Central memory CD8-positive, alpha-beta T cell (primary cell): ENCODE measurements around the gene DENND6B.
A peak's percentile ranks its signal among the peaks of the same experiment; 100 is the strongest.

Experiments
- ATAC-seq: fragments of 150-1000 bp; cut with Tn5 transposase; replicated peaks from 2 replicates; pipeline ENCODE4 v1.10.0; 2022; ENCODE audit warnings: mild to moderate bottlenecking, moderate FRiP score, moderate number of reproducible peaks; ENCODE audit not compliant: poor library complexity, severe bottlenecking; ENCODE audit errors: extremely low read depth
- DNase-seq, 2 donors: peaks; one replicate each; pipeline ENCODE4 v3.0.0; 2021; ENCODE audit warnings: low spot score in 2 of 2
- H3K27ac Mint-ChIP-seq: one replicate; pipeline ENCODE4 v1.8.0; 2022; ENCODE audit warnings: low read depth, mild to moderate bottlenecking, moderate library complexity, mixed read lengths
- H3K27me3 Mint-ChIP-seq: one replicate; pipeline ENCODE4 v1.8.0; 2022; ENCODE audit warnings: mixed read lengths
- H3K36me3 Mint-ChIP-seq: one replicate; pipeline ENCODE4 v1.8.0; 2022; ENCODE audit warnings: mild to moderate bottlenecking, moderate library complexity, mixed read lengths; ENCODE audit not compliant: insufficient read depth
- H3K4me1 Mint-ChIP-seq: one replicate; pipeline ENCODE4 v1.8.0; 2022; ENCODE audit warnings: mixed read lengths
- H3K4me3 Mint-ChIP-seq: one replicate; pipeline ENCODE4 v1.8.0; 2022; ENCODE audit warnings: mild to moderate bottlenecking, moderate library complexity, mixed read lengths
- H3K9me3 Mint-ChIP-seq: one replicate; pipeline ENCODE4 v1.8.0; 2022; ENCODE audit warnings: mixed read lengths

Gene DENND6B

GRCh38 chr22:50309601-50309991 lies 17.2 kb downstream of the DENND6B start:
- Mint-ChIP-seq H3K4me3 (no peak overlapping the region), H3K4me1 (peaks cover 12% of the 10 kb centered on the region), H3K27ac (no peak overlapping the region), H3K27me3 (peaks cover 17% of the 10 kb centered on the region), H3K36me3 (peaks cover 1% of the 10 kb centered on the region), H3K9me3 (no peaks in the 10 kb centered on the region)
- DNase-seq (no peak), ATAC-seq (no peak)

GRCh38 chr22:50308986-50309600 lies 17.7 kb downstream of the DENND6B start:
- no peak overlapping the region for H3K27ac Mint-ChIP-seq
- peaks cover 17% of the 10 kb centered on the region for H3K27me3 Mint-ChIP-seq
- H3K36me3 Mint-ChIP-seq, result no peaks in the 10 kb centered on the region
- H3K4me3 Mint-ChIP-seq, result peak overlapping the region; percentile 66
- H3K4me1 Mint-ChIP-seq, result peaks cover 6% of the 10 kb centered on the region
- no peaks in the 10 kb centered on the region for H3K9me3 Mint-ChIP-seq
- DNase-seq (no peak), ATAC-seq (no peak)

- H3K4me3 Mint-ChIP-seq, result peak overlapping the region; percentile 66
- ATAC-seq, result no peak
Measured at GRCh38 chr22:50308597-50308935, 18.2 kb downstream of the DENND6B start.

GRCh38 chr22:50307890-50308596 lies 18.8 kb downstream of the DENND6B start:
- ATAC-seq, result no peak
- no peak overlapping the region for H3K27ac Mint-ChIP-seq
- no peak for DNase-seq
- peaks cover 5% of the 10 kb centered on the region for H3K4me1 Mint-ChIP-seq
- peak overlapping the region; percentile 66 for H3K4me3 Mint-ChIP-seq
- H3K36me3 Mint-ChIP-seq, result no peaks in the 10 kb centered on the region
- H3K27me3 Mint-ChIP-seq, result peaks cover 20% of the 10 kb centered on the region
- H3K9me3 Mint-ChIP-seq, result no peaks in the 10 kb centered on the region

More at GRCh38 chr22:50308597-50308935, 18.2 kb downstream of the DENND6B start:
- DNase-seq, result no peak
- peaks cover 5% of the 10 kb centered on the region for H3K4me1 Mint-ChIP-seq
- H3K36me3 Mint-ChIP-seq, result no peaks in the 10 kb centered on the region
- peaks cover 17% of the 10 kb centered on the region for H3K27me3 Mint-ChIP-seq
- H3K9me3 Mint-ChIP-seq, result no peaks in the 10 kb centered on the region
- H3K27ac Mint-ChIP-seq, result no peak overlapping the region

GRCh38 chr22:50306753-50307749 lies 19.8 kb downstream of the DENND6B start, which contains the start of gene PLXNB2:
PLXNB2 (minus strand) TSS chr22:50307646; CDS start chr22:50290584, 17,062 bp downstream.
- no peaks in the 10 kb centered on the region for H3K9me3 Mint-ChIP-seq
- H3K27me3 Mint-ChIP-seq, result peaks cover 23% of the 10 kb centered on the region
- H3K4me3 Mint-ChIP-seq, result peak within 1 kb of the TSS; percentile 66
- ATAC-seq (peak; percentile 38), DNase-seq (no peak)
- no peak within 1 kb of the TSS for H3K27ac Mint-ChIP-seq
- peaks cover 5% of the 10 kb centered on the region for H3K4me1 Mint-ChIP-seq
- no peaks in the 10 kb centered on the region for H3K36me3 Mint-ChIP-seq

GRCh38 chr22:50305923-50306566 lies 20.8 kb downstream of the DENND6B start:
- no peak for DNase-seq
- no peak for ATAC-seq

GRCh38 chr22:50305393-50305922 lies 21.4 kb downstream of the DENND6B start:
- no peak for ATAC-seq
- Mint-ChIP-seq H3K27me3 (peaks cover 23% of the 10 kb centered on the region), H3K4me3 (peak overlapping the region; percentile 23), H3K27ac (no peak overlapping the region), H3K36me3 (no peaks in the 10 kb centered on the region), H3K9me3 (no peaks in the 10 kb centered on the region), H3K4me1 (peaks cover 5% of the 10 kb centered on the region)
- DNase-seq, result no peak

More at GRCh38 chr22:50305923-50306566, 20.8 kb downstream of the DENND6B start:
- Mint-ChIP-seq H3K36me3 (no peaks in the 10 kb centered on the region), H3K4me1 (peaks cover 5% of the 10 kb centered on the region), H3K27me3 (peaks cover 23% of the 10 kb centered on the region), H3K27ac (no peak overlapping the region), H3K9me3 (no peaks in the 10 kb centered on the region), H3K4me3 (peak overlapping the region; percentile 41)

GRCh38 chr22:50304528-50305392 lies 22.1 kb downstream of the DENND6B start:
- no peaks in the 10 kb centered on the region for H3K36me3 Mint-ChIP-seq
- no peaks in the 10 kb centered on the region for H3K9me3 Mint-ChIP-seq
- H3K4me3 Mint-ChIP-seq, result peak overlapping the region; percentile 23
- no peak overlapping the region for H3K27ac Mint-ChIP-seq
- DNase-seq (no peak), ATAC-seq (no peak)
- H3K27me3 Mint-ChIP-seq, result peaks cover 23% of the 10 kb centered on the region
- peaks cover 5% of the 10 kb centered on the region for H3K4me1 Mint-ChIP-seq

- no peak for ATAC-seq
- H3K27me3 Mint-ChIP-seq, result peaks cover 23% of the 10 kb centered on the region
- H3K4me3 Mint-ChIP-seq, result no peak overlapping the region
Measured at GRCh38 chr22:50303848-50304527, 22.8 kb downstream of the DENND6B start.

GRCh38 chr22:50303515-50303847 lies 23.3 kb downstream of the DENND6B start:
- Mint-ChIP-seq H3K4me3 (no peak overlapping the region), H3K36me3 (no peaks in the 10 kb centered on the region), H3K4me1 (peaks cover 5% of the 10 kb centered on the region), H3K9me3 (no peaks in the 10 kb centered on the region), H3K27ac (no peak overlapping the region), H3K27me3 (peaks cover 23% of the 10 kb centered on the region)
- no peak for ATAC-seq
- no peak for DNase-seq

More at GRCh38 chr22:50303848-50304527, 22.8 kb downstream of the DENND6B start:
- DNase-seq, result no peak
- Mint-ChIP-seq H3K36me3 (no peaks in the 10 kb centered on the region), H3K27ac (no peak overlapping the region), H3K4me1 (peaks cover 5% of the 10 kb centered on the region), H3K9me3 (no peaks in the 10 kb centered on the region)

- H3K4me3 Mint-ChIP-seq, result no peak overlapping the region
- peaks cover 5% of the 10 kb centered on the region for H3K4me1 Mint-ChIP-seq
Measured at GRCh38 chr22:50302564-50302963, 24.2 kb downstream of the DENND6B start.

More at GRCh38 chr22:50302564-50302963, 24.2 kb downstream of the DENND6B start:
- Mint-ChIP-seq H3K27ac (no peak overlapping the region), H3K36me3 (no peaks in the 10 kb centered on the region), H3K27me3 (peaks cover 23% of the 10 kb centered on the region), H3K9me3 (no peaks in the 10 kb centered on the region)
- ATAC-seq, result no peak
- no peak for DNase-seq
